ENCODE measurements around the gene NEK5.
A peak's percentile ranks its signal among the peaks of the same experiment; 100 is the strongest.

NEK5 gene

GRCh38 chr13:52010890-52011631 lies 117.8 kb downstream of the NEK5 start, which contains the start of gene ATP7B:
TSS of gene ATP7B (minus strand) at chr13:52011450. CDS start at chr13:52011337, 113 bp downstream.
- H3K27ac ChIP-seq: peak within 1 kb of the TSS; percentile 40 to 80
- no peak for TF ChIP-seq CTCF (IDR thresholded peaks at IDR 0.05)
- DNase-seq (ENCODE audit: low spot score): peak; percentile 77

GRCh38 chr13:52009946-52010345 lies 118.9 kb downstream of the NEK5 start:
- DNase-seq (ENCODE audit: low spot score): no peak
- Histone ChIP-seq H3K4me3 (no peak overlapping the region), H3K27ac (no peak overlapping the region)
- no peak for TF ChIP-seq CTCF (IDR thresholded peaks at IDR 0.05)

More at GRCh38 chr13:52010890-52011631, 117.8 kb downstream of the NEK5 start, which contains the start of gene ATP7B:
- peak within 1 kb of the TSS; percentile 100 for H3K4me3 ChIP-seq

- H3K4me3 ChIP-seq: no peak overlapping the region
Measured at GRCh38 chr13:52006523-52007245, 122.2 kb downstream of the NEK5 start.

GRCh38 chr13:52005841-52006522 lies 122.9 kb downstream of the NEK5 start:
- H3K4me3 ChIP-seq: no peak overlapping the region
- no peak for TF ChIP-seq CTCF (IDR thresholded peaks at IDR 0.05)
- no peak overlapping the region for H3K27ac ChIP-seq
- DNase-seq (ENCODE audit: low spot score): no peak

More at GRCh38 chr13:52006523-52007245, 122.2 kb downstream of the NEK5 start:
- TF ChIP-seq CTCF (IDR thresholded peaks at IDR 0.05): no peak
- no peak overlapping the region for H3K27ac ChIP-seq
- no peak for DNase-seq (ENCODE audit: low spot score)

- TF ChIP-seq CTCF (IDR thresholded peaks at IDR 0.05): no peak
- Histone ChIP-seq H3K4me3 (no peak overlapping the region), H3K27ac (no peak overlapping the region)
Measured at GRCh38 chr13:52004511-52005170, 124.2 kb downstream of the NEK5 start.

DNA sequence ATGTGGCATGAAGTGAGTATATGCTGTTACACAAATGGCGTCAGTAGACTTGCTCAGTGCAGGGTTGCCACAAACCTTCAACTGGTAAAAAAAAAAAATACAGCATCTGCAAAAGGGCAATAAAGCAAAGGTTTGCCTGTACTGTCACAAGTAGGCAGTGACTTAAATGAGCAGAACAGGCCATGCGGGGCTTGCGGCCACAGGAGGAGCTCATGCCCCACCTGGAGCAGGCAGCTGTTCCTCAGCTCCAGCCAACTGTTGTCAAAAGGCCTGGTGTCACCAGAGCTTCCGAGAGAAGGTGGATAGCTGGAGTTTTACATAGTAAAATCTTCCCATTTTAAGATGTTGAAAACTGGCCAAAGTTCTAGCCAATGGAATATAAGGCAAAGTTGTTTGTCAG lies 125.3 kb downstream of the NEK5 start:
- Histone ChIP-seq H3K4me3 (no peak overlapping the region), H3K27ac (no peak overlapping the region)
- DNase-seq (ENCODE audit: low spot score): no peak
- no peak for TF ChIP-seq CTCF (IDR thresholded peaks at IDR 0.05)

More at GRCh38 chr13:52004511-52005170, 124.2 kb downstream of the NEK5 start:
- DNase-seq (ENCODE audit: low spot score): no peak
